ENCODE measurements around the gene UNKL. TPM values are rescaled to one million over a fixed set of nuclear protein-coding genes. Genes with fewer than 3 reads are reported as not detected.
"Not testable (repeated sequence)": the region's sequence is repeated elsewhere in the genome, so short reads cannot be mapped to it uniquely, and the experiment has no call there.

UNKL gene
- total and polyA plus RNA-seq, 7 experiments from 2014 or later = 4.0 to 152 (median 95.3) TPM

DNA sequence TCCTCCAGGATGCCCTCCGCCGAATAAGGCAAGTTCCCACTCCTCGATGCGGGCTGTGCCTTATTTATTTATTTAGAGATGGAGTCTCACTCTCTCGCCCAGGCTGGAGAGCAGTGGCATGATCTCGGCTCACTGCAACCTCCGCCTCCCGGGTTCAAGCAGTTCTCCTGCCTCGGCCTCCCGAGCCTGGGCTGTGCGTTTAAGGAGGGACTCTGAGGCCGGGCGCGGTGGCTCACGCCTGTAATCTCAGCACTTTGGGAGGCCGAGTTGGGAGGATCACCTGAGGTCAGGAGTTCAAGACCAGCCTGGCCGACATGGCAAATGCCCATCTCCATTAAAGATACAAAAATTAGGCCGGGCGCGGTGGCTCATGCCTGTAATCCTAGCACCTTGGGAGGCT lies 86.4 kb downstream of the UNKL start:
- intact Hi-C loops (cut with micrococcal nuclease) = loop anchor here in 1 of 2 donors (2.0 kb wide), 1 partner anchor 17 kb away; no protein-coding TSS in a partner anchor
- H3K4me3 Mint-ChIP-seq; H3K4me3 ChIP-seq (ENCODE audit: low read length); POLR2A ChIA-PET; DNase-seq; H3K27me3 ChIP-seq (ENCODE audit: control insufficient read depth in 2 of 2, insufficient read depth in 2 of 2, low read length in 2 of 2); H3K27ac ChIP-seq (ENCODE audit: low read depth, low read length); ATAC-seq; CTCF ChIA-PET; H3K9me3 Mint-ChIP-seq: not testable (repeated sequence)
- Histone ChIP-seq H3K36me3 (ENCODE audit: control insufficient read depth in 2 of 3, insufficient read depth in 3 of 3, low read length in 3 of 3) (peaks cover 0 to 31% (median 3%) of the 10 kb centered on the region in 3 experiments), H3K9me3 (ENCODE audit: control insufficient read depth in 2 of 3, low read length in 3 of 3) (peaks cover 0 to 10% (median 0%) of the 10 kb centered on the region in 3 experiments), H3K4me1 (ENCODE audit: control insufficient read depth in 2 of 2, insufficient read depth in 2 of 2, low read length in 2 of 2) (peaks cover 14 to 17% of the 10 kb centered on the region in 2 donors)
- Mint-ChIP-seq H3K4me1 (peaks cover 0 to 18% (median 12%) of the 10 kb centered on the region in 7 donors), H3K27me3 (peaks cover 0 to 17% (median 9%) of the 10 kb centered on the region in 5 donors), H3K36me3 (peaks cover 0 to 24% (median 6%) of the 10 kb centered on the region in 5 donors), H3K27ac (peak overlapping the region in 1 of 9 donors; percentile 51)

DNA sequence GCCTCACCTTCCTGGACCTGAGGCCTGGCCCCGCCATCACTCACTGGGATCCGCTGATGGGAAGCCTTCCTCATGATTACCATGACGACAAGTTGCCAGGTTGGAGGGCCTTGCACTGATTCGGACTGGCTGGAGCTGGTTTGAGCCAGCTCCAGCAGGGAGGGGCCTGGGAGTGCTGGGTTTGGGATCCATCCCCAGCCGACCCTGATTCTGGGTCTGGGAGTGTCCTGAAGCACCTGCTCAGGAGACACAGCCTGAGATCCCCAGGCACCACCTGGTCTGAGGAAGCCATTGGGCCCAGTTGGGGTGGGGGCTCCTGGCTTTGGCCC lies 86.9 kb downstream of the UNKL start:
- Histone ChIP-seq H3K4me1 (ENCODE audit: control insufficient read depth in 2 of 2, insufficient read depth in 2 of 2, low read length in 2 of 2) (peaks cover 14% of the 10 kb centered on the region in 2 donors), H3K36me3 (ENCODE audit: control insufficient read depth in 2 of 3, insufficient read depth in 3 of 3, low read length in 3 of 3) (peaks cover 0 to 34% (median 3%) of the 10 kb centered on the region in 3 experiments), H3K4me3 (ENCODE audit: low read length) (no peak overlapping the region), H3K27ac (ENCODE audit: low read depth, low read length) (no peak overlapping the region), H3K9me3 (ENCODE audit: control insufficient read depth in 2 of 3, low read length in 3 of 3) (peaks cover 0 to 10% (median 0%) of the 10 kb centered on the region in 3 experiments), H3K27me3 (ENCODE audit: control insufficient read depth in 2 of 2, insufficient read depth in 2 of 2, low read length in 2 of 2) (peaks cover 0 to 6% of the 10 kb centered on the region in 2 donors)
- Mint-ChIP-seq H3K4me3 (no peak overlapping the region), H3K27me3 (peaks cover 0 to 14% (median 5%) of the 10 kb centered on the region in 5 donors), H3K9me3 (no peaks in the 10 kb centered on the region), H3K27ac (no peak overlapping the region), H3K4me1 (peaks cover 0 to 15% (median 9%) of the 10 kb centered on the region in 7 donors), H3K36me3 (peaks cover 0 to 24% (median 6%) of the 10 kb centered on the region in 5 donors)
- ChIA-PET POLR2A (interaction anchor here (0.8 kb wide), 1 partner anchor 23 kb away, joined by 3 read pairs; no protein-coding TSS in a partner anchor), CTCF (no interaction called here)
- intact Hi-C loops (cut with micrococcal nuclease) = no loop called here
- ATAC-seq (no peak), DNase-seq (no peak)

DNA sequence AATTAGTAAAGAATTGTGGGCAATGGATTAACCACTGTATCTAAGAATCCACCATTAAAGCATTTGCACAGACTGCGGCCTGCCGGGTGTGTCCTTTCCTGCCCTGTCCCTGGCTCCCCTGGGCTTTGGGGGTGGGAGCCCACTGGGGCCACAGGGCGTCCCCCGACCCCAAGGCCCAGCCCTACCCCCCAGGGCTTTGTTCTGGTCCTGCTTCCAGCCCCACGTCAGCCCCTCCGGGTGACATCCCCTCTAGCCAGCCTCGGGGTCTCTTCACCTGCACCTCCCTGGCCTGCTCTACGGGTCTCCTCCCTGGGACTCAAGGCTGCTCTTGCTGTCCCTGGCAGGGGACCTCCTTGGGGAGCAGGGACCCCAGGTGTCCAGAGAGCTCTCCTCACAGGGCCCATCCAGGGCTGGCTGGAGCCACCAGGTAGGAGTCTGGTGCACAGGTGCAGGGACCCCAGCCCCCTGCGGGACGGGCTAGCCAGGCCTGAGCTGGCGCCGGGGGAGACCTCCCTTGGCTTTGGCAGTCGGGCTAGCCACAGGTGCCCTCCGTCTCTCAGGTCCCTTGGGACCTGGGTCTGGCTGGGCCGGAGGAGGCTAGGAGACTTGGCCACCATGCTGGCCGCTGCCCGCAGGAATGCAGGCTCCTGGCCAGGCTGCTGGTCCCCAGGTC lies 87.4 kb downstream of the UNKL start:
- H3K36me3 Mint-ChIP-seq = peaks cover 0 to 24% (median 6%) of the 10 kb centered on the region in 5 donors
- no peaks in the 10 kb centered on the region for H3K9me3 Mint-ChIP-seq
- Histone ChIP-seq H3K4me1 (ENCODE audit: control insufficient read depth in 2 of 2, insufficient read depth in 2 of 2, low read length in 2 of 2) (peaks cover 9% of the 10 kb centered on the region in 2 donors), H3K36me3 (ENCODE audit: control insufficient read depth in 2 of 3, insufficient read depth in 3 of 3, low read length in 3 of 3) (peaks cover 0 to 39% (median 3%) of the 10 kb centered on the region in 3 experiments), H3K9me3 (ENCODE audit: control insufficient read depth in 2 of 3, low read length in 3 of 3) (peaks cover 0 to 10% (median 0%) of the 10 kb centered on the region in 3 experiments), H3K4me3 (ENCODE audit: low read length) (no peak overlapping the region), H3K27ac (ENCODE audit: low read depth, low read length) (no peak overlapping the region), H3K27me3 (ENCODE audit: control insufficient read depth in 2 of 2, insufficient read depth in 2 of 2, low read length in 2 of 2) (peaks cover 0 to 6% of the 10 kb centered on the region in 2 donors)
- DNase-seq = no peak
- intact Hi-C loops (cut with micrococcal nuclease) = no loop called here
- peaks cover 0 to 10% (median 8%) of the 10 kb centered on the region in 7 donors for H3K4me1 Mint-ChIP-seq
- H3K4me3 Mint-ChIP-seq = peak overlapping the region in 1 of 10 donors; percentile 20
- ChIA-PET POLR2A (interaction anchor here (0.6 to 0.8 kb wide), 2 partner anchors 24 to 575 kb away, joined by 3 to 4 read pairs; no protein-coding TSS in a partner anchor), CTCF (no interaction called here)
- H3K27ac Mint-ChIP-seq = no peak overlapping the region
- ATAC-seq = no peak
- H3K27me3 Mint-ChIP-seq = peaks cover 0 to 9% (median 0%) of the 10 kb centered on the region in 5 donors

DNA sequence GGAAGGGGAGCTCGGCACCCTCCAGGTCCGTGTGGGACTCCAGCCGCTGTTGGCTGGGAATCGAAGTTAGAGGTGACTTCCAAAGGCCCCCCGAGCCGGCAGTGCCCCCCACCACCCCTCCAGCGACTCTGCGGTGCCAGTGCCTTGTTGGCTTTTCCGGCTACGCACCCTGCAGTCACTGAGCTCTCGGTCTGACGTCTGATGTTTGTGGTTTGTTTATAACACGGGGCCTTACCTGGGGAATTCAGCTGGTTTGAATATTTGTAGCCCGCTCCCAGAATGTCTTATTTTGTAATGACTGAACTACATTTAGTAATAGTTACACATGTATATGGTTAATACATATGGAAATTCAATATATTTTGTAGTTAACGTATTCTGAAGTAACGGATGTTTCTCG lies 88.1 kb downstream of the UNKL start:
- Histone ChIP-seq H3K9me3 (ENCODE audit: control insufficient read depth in 2 of 3, low read length in 3 of 3) (peaks cover 0 to 10% (median 0%) of the 10 kb centered on the region in 3 experiments), H3K4me3 (ENCODE audit: low read length) (no peak overlapping the region), H3K27ac (ENCODE audit: low read depth, low read length) (no peak overlapping the region), H3K27me3 (ENCODE audit: control insufficient read depth in 2 of 2, insufficient read depth in 2 of 2, low read length in 2 of 2) (peaks cover 0 to 3% of the 10 kb centered on the region in 2 donors), H3K36me3 (ENCODE audit: control insufficient read depth in 2 of 3, insufficient read depth in 3 of 3, low read length in 3 of 3) (peaks cover 0 to 46% (median 3%) of the 10 kb centered on the region in 3 experiments), H3K4me1 (ENCODE audit: control insufficient read depth in 2 of 2, insufficient read depth in 2 of 2, low read length in 2 of 2) (peaks cover 2% of the 10 kb centered on the region in 2 donors)
- Mint-ChIP-seq H3K9me3 (no peaks in the 10 kb centered on the region), H3K27me3 (peaks cover 0 to 3% (median 0%) of the 10 kb centered on the region in 5 donors), H3K4me1 (peaks cover 0 to 4% (median 3%) of the 10 kb centered on the region in 7 donors), H3K36me3 (peaks cover 0 to 24% (median 6%) of the 10 kb centered on the region in 5 donors), H3K27ac (no peak overlapping the region), H3K4me3 (no peak overlapping the region)
- ATAC-seq (no peak), DNase-seq (no peak)
- ChIA-PET POLR2A (interaction anchor here (0.8 kb wide), 1 partner anchor 10 kb away, joined by 3 read pairs; no protein-coding TSS in a partner anchor), CTCF (no interaction called here)
- intact Hi-C loops (cut with micrococcal nuclease) = no loop called here

DNA sequence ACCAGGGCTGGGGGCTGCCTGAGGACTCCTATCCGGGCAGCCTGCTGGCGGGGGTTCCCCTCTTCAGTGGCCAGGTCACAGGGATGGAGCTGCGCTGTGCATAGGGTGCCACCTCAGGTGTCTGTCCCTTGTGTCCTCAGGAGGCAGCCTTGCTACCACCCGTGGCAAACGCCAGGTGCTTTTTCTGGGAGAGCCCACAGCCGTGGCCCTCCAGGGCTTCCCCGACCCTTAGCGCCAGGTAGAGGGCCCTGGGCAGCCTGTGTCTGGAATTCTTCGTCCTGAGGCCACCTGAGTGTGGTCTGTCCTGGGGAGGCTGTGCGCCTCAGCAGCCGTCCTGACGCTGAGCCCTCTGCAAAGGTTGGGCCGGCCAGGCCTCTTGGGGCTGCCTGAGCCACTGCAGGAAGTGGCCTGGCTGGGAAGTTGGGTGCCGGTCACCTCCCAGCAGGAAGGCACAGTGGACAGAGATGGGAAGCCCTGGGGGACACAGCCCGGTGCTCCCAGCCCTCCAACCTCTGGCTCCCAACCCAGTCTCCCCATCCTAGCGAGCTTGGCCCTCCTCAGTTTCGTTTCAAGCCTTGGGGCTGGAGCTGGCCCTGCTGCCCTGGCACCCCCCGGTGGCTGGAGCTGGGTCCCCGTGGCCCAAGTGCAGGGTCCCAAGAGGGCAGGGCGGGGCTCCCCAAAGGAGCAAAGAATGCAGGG lies 88.7 kb downstream of the UNKL start:
- no peaks in the 10 kb centered on the region for H3K27me3 ChIP-seq (ENCODE audit: control insufficient read depth in 2 of 2, insufficient read depth in 2 of 2, low read length in 2 of 2)
- Mint-ChIP-seq H3K36me3 (peaks cover 0 to 24% (median 6%) of the 10 kb centered on the region in 5 donors), H3K27ac (no peak overlapping the region), H3K4me3 (no peak overlapping the region), H3K4me1 (peaks cover 0 to 4% (median 0%) of the 10 kb centered on the region in 7 donors), H3K27me3 (peaks cover 0 to under 1% (median 0%) of the 10 kb centered on the region in 5 donors), H3K9me3 (no peaks in the 10 kb centered on the region)
- DNase-seq (no peak), ATAC-seq (peak; percentile 28)
- H3K9me3 ChIP-seq (ENCODE audit: control insufficient read depth in 2 of 3, low read length in 3 of 3) = peaks cover 0 to 10% (median 0%) of the 10 kb centered on the region in 3 experiments
- intact Hi-C loops (cut with micrococcal nuclease) = no loop called here
- ChIA-PET POLR2A (interaction anchor here (0.8 to 1.1 kb wide), 2 partner anchors 10 to 14 kb away, joined by 3 read pairs; no protein-coding TSS in a partner anchor), CTCF (no interaction called here)
- no peak overlapping the region for H3K27ac ChIP-seq (ENCODE audit: low read depth, low read length)
- no peak overlapping the region for H3K4me3 ChIP-seq (ENCODE audit: low read length)
- peaks cover 0 to 52% (median 5%) of the 10 kb centered on the region in 3 experiments for H3K36me3 ChIP-seq (ENCODE audit: control insufficient read depth in 2 of 3, insufficient read depth in 3 of 3, low read length in 3 of 3)
- no peaks in the 10 kb centered on the region for H3K4me1 ChIP-seq (ENCODE audit: control insufficient read depth in 2 of 2, insufficient read depth in 2 of 2, low read length in 2 of 2)

DNA sequence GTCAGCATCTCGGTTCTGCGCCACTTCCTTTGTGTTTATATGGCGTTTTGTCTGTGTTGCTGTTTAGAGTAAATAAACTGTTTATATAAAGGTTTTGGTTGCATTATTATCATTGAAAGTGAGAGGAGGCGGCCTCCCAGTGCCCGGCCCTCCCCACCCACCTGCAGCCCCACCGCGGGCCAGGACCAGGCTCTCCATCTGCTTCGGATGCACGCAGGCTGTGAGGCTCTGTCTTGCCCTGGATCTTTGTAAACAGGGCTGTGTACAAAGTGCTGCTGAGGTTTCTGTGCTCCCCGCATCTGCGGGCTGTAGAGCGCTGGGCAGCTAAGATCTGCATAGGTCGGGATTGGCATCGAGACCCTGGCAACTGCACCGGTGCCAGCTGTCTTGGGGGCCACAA lies 89.2 kb downstream of the UNKL start:
- peaks cover 0 to 4% (median 0%) of the 10 kb centered on the region in 7 donors for H3K4me1 Mint-ChIP-seq
- peaks cover 0 to 57% (median 11%) of the 10 kb centered on the region in 3 experiments for H3K36me3 ChIP-seq (ENCODE audit: control insufficient read depth in 2 of 3, insufficient read depth in 3 of 3, low read length in 3 of 3)
- no peaks in the 10 kb centered on the region for H3K27me3 ChIP-seq (ENCODE audit: control insufficient read depth in 2 of 2, insufficient read depth in 2 of 2, low read length in 2 of 2)
- ChIA-PET CTCF (no interaction called here), POLR2A (interaction anchor here (1.1 kb wide), 1 partner anchor 14 kb away, joined by 3 read pairs; no protein-coding TSS in a partner anchor)
- no peak overlapping the region for H3K4me3 Mint-ChIP-seq
- ATAC-seq (no peak), DNase-seq (no peak)
- intact Hi-C loops (cut with micrococcal nuclease) = no loop called here
- no peak overlapping the region for H3K27ac ChIP-seq (ENCODE audit: low read depth, low read length)
- H3K27me3 Mint-ChIP-seq = no peaks in the 10 kb centered on the region
- H3K36me3 Mint-ChIP-seq = peaks cover 0 to 24% (median 7%) of the 10 kb centered on the region in 5 donors
- H3K27ac Mint-ChIP-seq = no peak overlapping the region
- no peaks in the 10 kb centered on the region for H3K4me1 ChIP-seq (ENCODE audit: control insufficient read depth in 2 of 2, insufficient read depth in 2 of 2, low read length in 2 of 2)
- peaks cover 0 to 5% (median 0%) of the 10 kb centered on the region in 3 experiments for H3K9me3 ChIP-seq (ENCODE audit: control insufficient read depth in 2 of 3, low read length in 3 of 3)
- H3K9me3 Mint-ChIP-seq = no peaks in the 10 kb centered on the region
- H3K4me3 ChIP-seq (ENCODE audit: low read length) = no peak overlapping the region

All from naive thymus-derived CD4-positive, alpha-beta T cell (primary cell).